ENCODE data around the gene PYGO1. TPM values are rescaled to one million over a fixed set of nuclear protein-coding genes. Genes with fewer than 3 reads are reported as not detected.
"Not testable (repeated sequence)": the region's sequence is repeated elsewhere in the genome, so short reads cannot be mapped to it uniquely, and the experiment has no call there.

PYGO1 gene
- total and polyA plus RNA-seq, 4 experiments from 2014 or later, result not detected

DNA sequence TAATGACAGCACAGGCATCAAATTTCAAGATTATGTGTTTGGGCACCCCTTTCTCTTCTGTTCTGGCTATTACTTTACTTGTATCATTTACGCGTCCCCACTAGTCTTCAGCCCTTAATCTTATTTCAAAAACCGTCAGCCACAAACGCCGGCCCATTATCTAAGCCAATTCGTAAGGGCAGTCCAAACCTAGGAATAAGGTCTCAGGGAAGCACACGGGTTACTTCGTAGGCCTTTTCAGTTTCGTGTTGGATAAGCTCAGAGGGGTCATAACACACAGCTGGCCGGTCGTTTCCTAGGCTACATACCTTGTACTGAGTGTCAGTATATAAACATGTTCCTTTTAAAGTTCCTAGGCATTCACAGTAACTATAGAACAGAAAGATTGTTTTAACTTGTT lies 75.0 kb downstream of the PYGO1 start:
- Mint-ChIP-seq H3K4me3 (no peak overlapping the region), H3K27me3 (peaks cover 0 to 4% of the 10 kb centered on the region in 2 donors), H3K27ac (no peak overlapping the region), H3K9me3 (peaks cover 0 to 2% (median 0%) of the 10 kb centered on the region in 8 donors), H3K4me1 (no peaks in the 10 kb centered on the region), H3K36me3 (no peaks in the 10 kb centered on the region)
- Histone ChIP-seq H3K4me3 (ENCODE audit: low read length in 2 of 2) (no peak overlapping the region), H3K9me3 (ENCODE audit: control insufficient read depth in 1 of 2, low read length in 2 of 2) (no peaks in the 10 kb centered on the region), H3K36me3 (ENCODE audit: insufficient read depth, low read length) (no peaks in the 10 kb centered on the region), H3K27ac (ENCODE audit: low read depth, low read length) (no peak overlapping the region), H3K4me1 (ENCODE audit: insufficient read depth, low read length) (no peaks in the 10 kb centered on the region), H3K27me3 (ENCODE audit: insufficient read depth, low read length) (no peaks in the 10 kb centered on the region)
- no peak for DNase-seq
- intact Hi-C loops (cut with micrococcal nuclease), result no loop called here
- POLR2A ChIA-PET (ENCODE audit: partially characterized antibody), result no interaction called here
- CTCF ChIA-PET (ENCODE audit: partially characterized antibody), result no interaction called here

DNA sequence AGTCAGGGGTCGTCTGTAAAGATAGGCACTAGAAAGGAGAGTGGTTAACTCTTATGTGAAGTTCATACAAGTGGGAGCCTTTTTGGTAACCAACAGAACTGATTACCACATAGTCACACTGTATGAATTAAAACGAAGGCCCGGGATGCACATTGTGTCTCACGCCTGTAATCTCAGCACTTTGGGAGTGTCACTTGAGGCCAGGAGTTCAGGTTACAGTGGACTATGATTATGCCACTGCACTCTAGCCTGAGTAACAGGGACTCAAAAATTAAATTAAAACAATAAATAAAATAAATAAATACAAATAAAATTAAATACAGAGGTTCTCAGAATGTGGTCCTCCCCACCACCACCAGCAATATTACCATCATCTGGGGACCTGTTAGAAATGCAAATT lies 80.6 kb downstream of the PYGO1 start:
- no peaks in the 10 kb centered on the region for H3K4me1 Mint-ChIP-seq
- ChIA-PET POLR2A (ENCODE audit: partially characterized antibody) (no interaction called here), CTCF (ENCODE audit: partially characterized antibody) (no interaction called here)
- Histone ChIP-seq H3K9me3 (ENCODE audit: control insufficient read depth in 1 of 2, low read length in 2 of 2) (no peaks in the 10 kb centered on the region), H3K4me3 (ENCODE audit: low read length in 2 of 2) (no peak overlapping the region), H3K36me3 (ENCODE audit: insufficient read depth, low read length) (no peaks in the 10 kb centered on the region), H3K27me3 (ENCODE audit: insufficient read depth, low read length) (no peaks in the 10 kb centered on the region), H3K4me1 (ENCODE audit: insufficient read depth, low read length) (no peaks in the 10 kb centered on the region), H3K27ac (ENCODE audit: low read depth, low read length) (no peak overlapping the region)
- H3K4me3 Mint-ChIP-seq, result no peak overlapping the region
- no peak overlapping the region for H3K27ac Mint-ChIP-seq
- peaks cover 0 to 10% (median 0%) of the 10 kb centered on the region in 8 donors for H3K9me3 Mint-ChIP-seq
- DNase-seq, result no peak
- intact Hi-C loops (cut with micrococcal nuclease), result no loop called here
- H3K36me3 Mint-ChIP-seq, result no peaks in the 10 kb centered on the region
- H3K27me3 Mint-ChIP-seq, result peaks cover 5 to 16% of the 10 kb centered on the region in 2 donors

DNA sequence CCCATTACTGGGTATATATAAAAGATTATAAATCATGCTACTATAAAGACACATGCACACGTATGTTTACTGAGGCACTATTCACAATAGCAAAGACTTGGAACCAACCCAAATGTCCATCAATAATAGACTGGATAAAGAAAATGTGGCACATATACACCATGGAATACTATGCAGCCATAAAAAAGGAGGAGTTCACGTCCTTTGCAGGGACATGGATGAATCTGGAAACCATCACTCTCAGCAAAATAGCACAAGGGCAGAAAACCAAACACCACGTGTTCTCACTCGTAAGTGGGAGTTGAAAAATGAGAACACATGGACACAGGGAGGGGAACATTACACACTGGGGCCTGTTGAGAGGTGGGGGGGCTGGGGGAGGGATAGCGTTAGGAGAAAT lies 82.7 kb downstream of the PYGO1 start:
- H3K36me3 ChIP-seq (ENCODE audit: insufficient read depth, low read length); H3K4me1 ChIP-seq (ENCODE audit: insufficient read depth, low read length); H3K27ac Mint-ChIP-seq; POLR2A ChIA-PET (ENCODE audit: partially characterized antibody); CTCF ChIA-PET (ENCODE audit: partially characterized antibody); intact Hi-C loops (cut with micrococcal nuclease); H3K4me3 Mint-ChIP-seq; DNase-seq; H3K4me3 ChIP-seq (ENCODE audit: low read length in 2 of 2); H3K36me3 Mint-ChIP-seq; H3K9me3 ChIP-seq (ENCODE audit: control insufficient read depth in 1 of 2, low read length in 2 of 2); H3K4me1 Mint-ChIP-seq; H3K27ac ChIP-seq (ENCODE audit: low read depth, low read length); H3K27me3 ChIP-seq (ENCODE audit: insufficient read depth, low read length): not testable (repeated sequence)
- H3K9me3 Mint-ChIP-seq, result peaks cover 0 to 10% (median 0%) of the 10 kb centered on the region in 8 donors
- peaks cover 8 to 14% of the 10 kb centered on the region in 2 donors for H3K27me3 Mint-ChIP-seq

DNA sequence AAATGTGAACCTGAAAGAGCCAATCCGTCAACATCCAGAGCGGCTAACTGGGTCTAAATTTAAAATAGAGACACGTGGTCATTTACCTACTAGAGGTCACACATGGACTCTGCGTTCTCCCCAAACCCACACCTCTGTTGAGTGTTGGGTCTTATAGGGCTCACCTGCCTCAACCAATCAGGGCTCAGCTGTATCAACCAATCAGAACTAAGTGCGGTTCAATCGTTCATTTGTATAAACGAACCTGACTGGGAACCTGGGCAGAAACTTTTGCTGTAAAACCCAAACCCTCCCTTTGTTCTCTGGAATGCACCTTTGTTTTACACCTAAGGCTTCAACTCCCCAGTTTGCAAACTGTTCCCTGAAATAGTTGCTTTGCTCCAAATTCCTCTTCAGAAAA lies 89.0 kb downstream of the PYGO1 start:
- CTCF ChIA-PET (ENCODE audit: partially characterized antibody), result interaction anchor here (0.6 to 1.0 kb wide), 2 partner anchors 26 to 1383 kb away, joined by 3 to 6 read pairs; no protein-coding TSS in a partner anchor
- Mint-ChIP-seq H3K27me3 (peaks cover 8 to 10% of the 10 kb centered on the region in 2 donors), H3K36me3 (peaks cover 0 to 4% of the 10 kb centered on the region in 2 donors), H3K4me3 (peak overlapping the region; percentile 57 to 91 (median 90)), H3K4me1 (peaks cover 5 to 9% (median 7%) of the 10 kb centered on the region in 4 donors), H3K27ac (peak overlapping the region in 2 of 7 donors; percentile 13 to 30), H3K9me3 (peaks cover 0 to 7% (median 0%) of the 10 kb centered on the region in 8 donors)
- intact Hi-C loops (cut with micrococcal nuclease), result loop anchor here (5.0 kb wide), 1 partner anchor 748 kb away; no protein-coding TSS in a partner anchor
- POLR2A ChIA-PET (ENCODE audit: partially characterized antibody), result no interaction called here
- DNase-seq, result no peak
- no peaks in the 10 kb centered on the region for H3K36me3 ChIP-seq (ENCODE audit: insufficient read depth, low read length)
- peaks cover 5% of the 10 kb centered on the region for H3K4me1 ChIP-seq (ENCODE audit: insufficient read depth, low read length)
- H3K27ac ChIP-seq (ENCODE audit: low read depth, low read length), result no peak overlapping the region
- no peaks in the 10 kb centered on the region for H3K27me3 ChIP-seq (ENCODE audit: insufficient read depth, low read length)
- no peak overlapping the region for H3K4me3 ChIP-seq (ENCODE audit: low read length in 2 of 2)
- H3K9me3 ChIP-seq (ENCODE audit: control insufficient read depth in 1 of 2, low read length in 2 of 2), result no peaks in the 10 kb centered on the region

DNA sequence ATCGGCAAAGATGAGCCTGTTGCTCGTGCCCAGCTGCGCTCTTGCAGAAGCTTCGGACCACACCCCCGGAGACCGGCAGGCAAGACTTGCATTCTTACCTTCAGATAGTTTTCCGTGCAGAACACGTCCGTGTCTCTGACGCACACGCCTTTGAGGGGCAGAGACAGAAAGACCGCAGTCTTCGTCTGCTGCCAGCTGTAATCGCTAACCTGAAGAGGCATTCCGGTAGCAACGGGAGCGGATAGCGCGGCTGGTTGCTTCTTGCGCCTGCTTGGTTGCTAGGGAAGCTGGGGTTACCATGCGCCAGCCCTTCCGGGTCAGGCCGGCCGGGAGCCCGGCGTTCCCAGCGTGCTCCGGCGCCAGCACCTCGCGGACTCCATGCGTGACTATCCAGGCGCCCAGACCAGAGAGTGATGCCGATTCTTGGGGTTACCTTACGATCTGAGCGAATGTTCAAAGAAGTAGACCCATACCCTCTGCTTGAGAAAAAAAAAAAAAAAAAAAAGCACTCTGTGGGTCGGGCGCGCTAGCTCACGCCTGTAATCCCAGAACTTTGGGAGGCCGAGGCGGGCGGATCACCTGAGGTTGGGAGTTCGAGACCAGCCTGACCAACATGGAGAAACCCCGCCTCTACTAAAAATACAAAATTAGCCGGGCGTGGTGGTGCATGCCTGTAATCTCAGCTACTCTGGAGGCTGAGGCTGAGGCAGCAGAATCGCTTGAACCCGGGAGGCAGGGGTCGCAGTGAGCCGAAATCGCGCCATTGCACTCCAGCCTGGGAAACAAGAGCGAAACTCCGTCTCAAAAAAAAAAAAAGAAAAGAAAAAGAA lies 89.8 kb downstream of the PYGO1 start:
- H3K9me3 Mint-ChIP-seq; H3K4me1 ChIP-seq (ENCODE audit: insufficient read depth, low read length); H3K27me3 ChIP-seq (ENCODE audit: insufficient read depth, low read length); H3K9me3 ChIP-seq (ENCODE audit: control insufficient read depth in 1 of 2, low read length in 2 of 2); H3K4me1 Mint-ChIP-seq; H3K27me3 Mint-ChIP-seq; H3K36me3 ChIP-seq (ENCODE audit: insufficient read depth, low read length); H3K36me3 Mint-ChIP-seq: not testable (repeated sequence)
- Histone ChIP-seq H3K27ac (ENCODE audit: low read depth, low read length) (peak overlapping the region; percentile 23), H3K4me3 (ENCODE audit: low read length in 2 of 2) (peak overlapping the region; percentile 59 to 73)
- CTCF ChIA-PET (ENCODE audit: partially characterized antibody), result interaction anchor here (0.6 kb wide), 1 partner anchor 1382 kb away, joined by 6 read pairs; no protein-coding TSS in a partner anchor
- peak overlapping the region; percentile 88 to 91 (median 90) for H3K4me3 Mint-ChIP-seq
- peak; percentile 61 to 80 (median 73) for DNase-seq
- POLR2A ChIA-PET (ENCODE audit: partially characterized antibody), result interaction anchor here (0.8 kb wide), 1 partner anchor 302 kb away, joined by 3 read pairs; the partner anchor contains the start of gene RSL24D1
- peak overlapping the region; percentile 76 to 92 (median 89) for H3K27ac Mint-ChIP-seq
- intact Hi-C loops (cut with micrococcal nuclease), result loop anchor here (5.0 kb wide), 1 partner anchor 749 kb away; no protein-coding TSS in a partner anchor

DNA sequence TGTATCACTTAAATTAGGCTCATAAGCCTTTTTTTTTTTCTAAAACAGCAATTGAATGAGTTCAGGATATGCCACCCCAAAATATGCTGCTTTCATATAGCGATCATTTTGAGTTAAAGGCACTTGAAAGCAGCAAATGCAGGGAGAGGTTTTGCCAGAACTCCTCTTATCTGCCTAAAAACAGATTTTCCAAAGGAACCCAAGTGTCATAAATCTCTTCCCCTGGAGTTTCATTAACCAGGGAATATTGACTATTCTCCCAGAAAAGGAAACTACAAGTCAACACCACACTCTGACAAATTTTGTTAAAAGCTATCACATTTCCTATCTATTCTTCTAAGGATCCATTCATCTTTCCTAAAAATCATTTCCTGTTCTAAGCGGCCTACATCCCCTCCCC lies 91.4 kb downstream of the PYGO1 start:
- Histone ChIP-seq H3K27ac (ENCODE audit: low read depth, low read length) (no peak overlapping the region), H3K36me3 (ENCODE audit: insufficient read depth, low read length) (no peaks in the 10 kb centered on the region), H3K9me3 (ENCODE audit: control insufficient read depth in 1 of 2, low read length in 2 of 2) (no peaks in the 10 kb centered on the region), H3K4me3 (ENCODE audit: low read length in 2 of 2) (no peak overlapping the region), H3K4me1 (ENCODE audit: insufficient read depth, low read length) (peaks cover 5% of the 10 kb centered on the region), H3K27me3 (ENCODE audit: insufficient read depth, low read length) (no peaks in the 10 kb centered on the region)
- Mint-ChIP-seq H3K9me3 (no peaks in the 10 kb centered on the region), H3K27me3 (no peaks in the 10 kb centered on the region), H3K4me1 (peaks cover 5 to 9% (median 7%) of the 10 kb centered on the region in 4 donors), H3K4me3 (peak overlapping the region in 3 of 8 donors; percentile 17 to 52 (median 35)), H3K36me3 (peaks cover 0 to 4% of the 10 kb centered on the region in 2 donors), H3K27ac (peak overlapping the region in 2 of 7 donors; percentile 66 to 71)
- ChIA-PET CTCF (ENCODE audit: partially characterized antibody) (no interaction called here), POLR2A (ENCODE audit: partially characterized antibody) (no interaction called here)
- intact Hi-C loops (cut with micrococcal nuclease), result loop anchor here (5.0 kb wide), 1 partner anchor 751 kb away; no protein-coding TSS in a partner anchor
- DNase-seq, result no peak

DNA sequence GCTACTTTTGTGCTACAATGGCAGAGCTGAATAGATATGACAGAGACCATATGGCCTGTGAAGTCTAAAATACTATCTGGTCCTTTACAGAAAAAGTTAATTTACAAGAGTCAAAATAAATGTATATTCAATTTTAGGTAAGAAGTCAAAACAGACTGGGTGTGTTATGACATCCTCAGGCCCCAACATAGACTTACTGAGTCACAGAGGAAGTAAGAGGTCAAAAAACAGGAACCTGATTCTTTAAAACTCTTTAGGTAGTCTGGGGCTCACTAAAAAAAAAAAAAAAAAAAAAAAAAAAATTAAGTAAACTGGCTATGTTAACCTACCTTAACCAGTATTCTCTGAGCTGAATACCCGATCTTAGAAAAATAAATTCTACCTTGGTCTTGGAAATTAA lies 93.2 kb downstream of the PYGO1 start:
- POLR2A ChIA-PET (ENCODE audit: partially characterized antibody), result no interaction called here
- Mint-ChIP-seq H3K27ac (no peak overlapping the region), H3K27me3 (no peaks in the 10 kb centered on the region), H3K4me1 (peaks cover 5 to 9% (median 7%) of the 10 kb centered on the region in 4 donors), H3K4me3 (no peak overlapping the region), H3K36me3 (peaks cover 0 to 4% of the 10 kb centered on the region in 2 donors), H3K9me3 (no peaks in the 10 kb centered on the region)
- intact Hi-C loops (cut with micrococcal nuclease), result loop anchor here (5.0 kb wide), 1 partner anchor 752 kb away; no protein-coding TSS in a partner anchor
- peaks cover 5% of the 10 kb centered on the region for H3K4me1 ChIP-seq (ENCODE audit: insufficient read depth, low read length)
- no peaks in the 10 kb centered on the region for H3K36me3 ChIP-seq (ENCODE audit: insufficient read depth, low read length)
- H3K4me3 ChIP-seq (ENCODE audit: low read length in 2 of 2), result no peak overlapping the region
- DNase-seq, result no peak
- H3K27me3 ChIP-seq (ENCODE audit: insufficient read depth, low read length), result no peaks in the 10 kb centered on the region
- no peaks in the 10 kb centered on the region for H3K9me3 ChIP-seq (ENCODE audit: control insufficient read depth in 1 of 2, low read length in 2 of 2)
- CTCF ChIA-PET (ENCODE audit: partially characterized antibody), result interaction anchor here (0.8 to 1.8 kb wide), 2 partner anchors 56 to 61 kb away, joined by 3 to 8 read pairs; no protein-coding TSS in a partner anchor
- no peak overlapping the region for H3K27ac ChIP-seq (ENCODE audit: low read depth, low read length)

Measured in CD4-positive, alpha-beta memory T cell (primary cell).